GM12878 (cell line): Measurements from ENCODE around the gene STRA8. TPM values are rescaled to one million over a fixed set of nuclear protein-coding genes. Genes with fewer than 3 reads are reported as not detected.

Source experiments
- BCL3 ChIP-seq: IDR thresholded peaks from 2 replicates; pipeline ENCODE4 v1.6.1; 2011; ENCODE audit warnings: borderline replicate concordance, low read depth, mild to moderate bottlenecking, moderate library complexity, low read length; ENCODE audit not compliant: insufficient read depth, poor library complexity, severe bottlenecking
- E2F4 ChIP-seq: IDR thresholded peaks from 2 replicates; pipeline ENCODE4 v1.6.1; 2012; ENCODE audit warnings: low read depth, low read length, improper control_type of control experiment
- ELK1 ChIP-seq: IDR thresholded peaks from 2 replicates; pipeline ENCODE4 v1.6.1; 2012; ENCODE audit warnings: low read depth, low read length, improper control_type of control experiment
- FOXM1 ChIP-seq: IDR thresholded peaks from 2 replicates; pipeline ENCODE4 v1.6.1; 2012; ENCODE audit warnings: low read depth, mild to moderate bottlenecking, inconsistent platforms, low read length, moderate library complexity
- GATAD2B ChIP-seq: fragments of 450-650 bp; conservative IDR thresholded peaks from 2 replicates; pipeline ENCODE4 v1.6.1; 2017; ENCODE audit warnings: low read depth, mild to moderate bottlenecking, moderate library complexity
- HDAC2 ChIP-seq: fragments of 200-600 bp; sonication (generic); IDR thresholded peaks from 2 replicates; pipeline ENCODE4 v1.6.1; 2017
- IKZF1 ChIP-seq: fragments of 450-650 bp; conservative IDR thresholded peaks from 2 replicates; pipeline ENCODE4 v1.6.1; 2017; ENCODE audit warnings: antibody characterized with exemption, mild to moderate bottlenecking
- IKZF2 ChIP-seq, 2 experiments: fragments of 450-650 bp; IDR thresholded peaks; 2 replicates each; pipeline ENCODE4 v1.6.1; 2017; ENCODE audit warnings: mild to moderate bottlenecking in 2 of 2, moderate library complexity in 2 of 2
- MEF2B ChIP-seq: fragments of 450-650 bp; IDR thresholded peaks from 2 replicates; pipeline ENCODE4 v1.6.1; 2018; ENCODE audit warnings: mild to moderate bottlenecking, moderate library complexity; ENCODE audit not compliant: partially characterized antibody, poor library complexity, severe bottlenecking
- MYB ChIP-seq: fragments of 150-350 bp; IDR thresholded peaks from 2 replicates; pipeline ENCODE4 v1.6.1; 2014; ENCODE audit warnings: mild to moderate bottlenecking, low read depth, low read length, borderline replicate concordance
- NFIC ChIP-seq: IDR thresholded peaks from 2 replicates; pipeline ENCODE4 v1.6.1; 2012; ENCODE audit warnings: low read depth, mild to moderate bottlenecking, inconsistent platforms, low read length, moderate library complexity
- PML ChIP-seq: IDR thresholded peaks from 2 replicates; pipeline ENCODE4 v1.6.1; 2012; ENCODE audit warnings: low read length, inconsistent platforms
- REST ChIP-seq: IDR thresholded peaks from 2 replicates; pipeline ENCODE4 v1.6.1; 2012; ENCODE audit warnings: mild to moderate bottlenecking, low read depth, low read length
- RFX5 ChIP-seq: IDR thresholded peaks from 2 replicates; pipeline ENCODE4 v1.6.1; 2011; ENCODE audit warnings: low read depth, low read length, improper control_type of control experiment
- SMAD5 ChIP-seq: IDR thresholded peaks from 2 replicates; pipeline ENCODE4 v1.6.1; 2016; ENCODE audit warnings: antibody characterized with exemption, low read depth
- SREBF2 ChIP-seq: IDR thresholded peaks from 2 replicates; pipeline ENCODE4 v1.6.1; 2012; ENCODE audit warnings: mild to moderate bottlenecking, low read length
- TBL1XR1 ChIP-seq: IDR thresholded peaks from 2 replicates; pipeline ENCODE4 v1.6.1; 2012; ENCODE audit warnings: low read depth, low read length, improper control_type of control experiment
- ZNF207 ChIP-seq: fragments of 450-650 bp; IDR thresholded peaks from 2 replicates; pipeline ENCODE4 v1.6.1; 2014; ENCODE audit warnings: antibody characterized with exemption, mild to moderate bottlenecking, borderline replicate concordance
- ZNF687 ChIP-seq: fragments of 450-650 bp; IDR thresholded peaks from 2 replicates; pipeline ENCODE4 v1.6.1; 2017; ENCODE audit warnings: mild to moderate bottlenecking, moderate library complexity
- polyA plus RNA-seq, 11 experiments: library from polyadenylated mRNA; depleted of rRNA in 4 of 11; unstranded in 6 of 11; stranded (reverse) in 5 of 11; fragments of >200 nt; fragmentation: Nextera tagmentation in 4 of 11; fragmentation: Illumina TruSeq in 1 of 11; extraction: Ambion mirVana in 4 of 11; extraction: Trizol in 1 of 11; gene quantifications; 1 replicate in 1 of 11; 2 replicates in 10 of 11; pipeline versions ENCODE4 v1.2.1 to v1.2.3, GENCODE V29; 2011 to 2016; ENCODE audit warnings: inconsistent platforms in 2 of 11, missing spikeins in 2 of 11, low read depth in 1 of 11
- total RNA-seq, 4 experiments: library from RNA; depleted of rRNA in 3 of 4; stranded (reverse); fragments of >200 nt in 3 of 4; fragmentation: Illumina TruSeq in 1 of 4; extraction: Trizol in 1 of 4; gene quantifications; 2 replicates each; pipeline versions ENCODE4 v1.2.1 to v1.2.3, GENCODE V29; 2013 to 2021

STRA8 gene
- total and polyA plus RNA-seq, 10 of the 15 experiments (the other 5 are each of a cell fraction or from before 2014, with no cell fraction given), result 0.15 TPM; not detected in 9

GRCh38 chr7:135188298-135188984, 45.2 kb upstream of the STRA8 start (continued):
- TF ChIP-seq IKZF2 (IDR thresholded peaks at IDR 0.05) (peak in 1 of 2 experiments; percentile 42; a peak in 1 of 4 replicates), TBL1XR1 (no peak), ELK1 (no peak), MYB (no peak), HDAC2 (no peak), BCL3 (no peak), GATAD2B (peak; percentile 87; the same call in 1 of the 2 replicates), IKZF1 (peak; percentile 56), REST (no peak), SREBF2 (no peak), NFIC (0 out of 2 replicates have a peak, but pooled peaks have one; percentile 8), E2F4 (no peak), PML (0 out of 2 replicates have a peak, but pooled peaks have one; percentile 32), SMAD5 (no peak), ZNF207 (no peak), RFX5 (no peak), FOXM1 (no peak), MEF2B (peak; percentile 98), ZNF687 (no peak)
